Measurements from ENCODE around the gene FAF2.

DNA sequence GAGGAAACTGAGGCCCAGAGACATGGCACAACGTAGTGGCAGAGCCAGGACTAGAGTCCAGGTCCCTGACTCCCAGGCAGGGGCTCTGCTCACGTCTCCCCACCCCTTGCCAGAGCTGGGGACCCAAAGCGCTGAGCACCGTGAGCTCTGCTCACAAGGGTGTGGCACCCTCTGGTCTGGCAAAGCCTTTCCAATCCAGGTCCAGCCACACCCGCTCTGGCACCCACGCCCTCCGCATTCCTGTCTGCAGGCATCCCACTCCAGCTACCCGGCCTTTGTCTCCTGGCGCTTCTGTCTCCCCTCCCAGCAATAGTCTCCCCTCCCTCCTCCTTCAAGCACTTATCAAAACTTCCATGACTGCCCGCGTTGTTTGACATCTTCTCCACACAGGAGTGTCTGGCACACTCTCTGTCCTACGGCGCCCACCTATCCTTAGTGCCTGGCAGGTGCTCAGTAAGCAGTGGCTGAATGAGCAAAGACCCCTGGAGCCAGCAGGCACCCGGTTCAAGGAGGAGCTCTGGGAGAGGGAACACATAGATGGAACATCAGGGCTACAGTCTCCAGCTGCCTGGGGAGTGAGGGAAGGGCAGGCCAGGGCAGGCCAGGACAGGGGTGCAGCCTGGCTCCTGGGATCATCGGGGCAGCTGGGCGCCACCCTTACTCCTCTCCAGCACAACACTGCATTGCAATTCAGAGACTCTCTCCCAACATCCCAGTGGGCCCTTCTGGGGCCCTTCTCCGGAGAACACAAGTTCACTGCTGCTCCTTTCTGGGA, 47.6 kb upstream of the FAF2 start:
- TF ChIP-seq, protein P1, sequence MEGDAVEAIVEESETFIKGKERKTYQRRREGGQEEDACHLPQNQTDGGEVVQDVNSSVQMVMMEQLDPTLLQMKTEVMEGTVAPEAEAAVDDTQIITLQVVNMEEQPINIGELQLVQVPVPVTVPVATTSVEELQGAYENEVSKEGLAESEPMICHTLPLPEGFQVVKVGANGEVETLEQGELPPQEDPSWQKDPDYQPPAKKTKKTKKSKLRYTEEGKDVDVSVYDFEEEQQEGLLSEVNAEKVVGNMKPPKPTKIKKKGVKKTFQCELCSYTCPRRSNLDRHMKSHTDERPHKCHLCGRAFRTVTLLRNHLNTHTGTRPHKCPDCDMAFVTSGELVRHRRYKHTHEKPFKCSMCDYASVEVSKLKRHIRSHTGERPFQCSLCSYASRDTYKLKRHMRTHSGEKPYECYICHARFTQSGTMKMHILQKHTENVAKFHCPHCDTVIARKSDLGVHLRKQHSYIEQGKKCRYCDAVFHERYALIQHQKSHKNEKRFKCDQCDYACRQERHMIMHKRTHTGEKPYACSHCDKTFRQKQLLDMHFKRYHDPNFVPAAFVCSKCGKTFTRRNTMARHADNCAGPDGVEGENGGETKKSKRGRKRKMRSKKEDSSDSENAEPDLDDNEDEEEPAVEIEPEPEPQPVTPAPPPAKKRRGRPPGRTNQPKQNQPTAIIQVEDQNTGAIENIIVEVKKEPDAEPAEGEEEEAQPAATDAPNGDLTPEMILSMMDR (IDR thresholded peaks at IDR 0.05; ENCODE audit: low read depth, low read length), result no peak
- TF ChIP-seq MYC (IDR thresholded peaks at IDR 0.05; ENCODE audit: low read depth, low read length) (no peak), POLR2A (IDR thresholded peaks at IDR 0.05; ENCODE audit: extremely low read depth, insufficient read length) (no peak)
- TF ChIP-seq, protein P2, sequence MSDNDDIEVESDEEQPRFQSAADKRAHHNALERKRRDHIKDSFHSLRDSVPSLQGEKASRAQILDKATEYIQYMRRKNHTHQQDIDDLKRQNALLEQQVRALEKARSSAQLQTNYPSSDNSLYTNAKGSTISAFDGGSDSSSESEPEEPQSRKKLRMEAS (IDR thresholded peaks at IDR 0.05; ENCODE audit: low read depth, low read length), result no peak
